Measurements from ENCODE around the gene ZBTB14. TPM values are rescaled to one million over a fixed set of nuclear protein-coding genes. Genes with fewer than 3 reads are reported as not detected.

Gene ZBTB14
- total RNA-seq, 1 experiment from 2014 or later = 8.2 TPM

- no peak overlapping the region for H3K4me3 ChIP-seq (replicated peaks in 1 of 2; ENCODE audit: low read depth in 1 of 2, low read length in 2 of 2)
- no peak overlapping the region for H3K9ac ChIP-seq (ENCODE audit: low read length)
- intact Hi-C loops (cut with micrococcal nuclease) = no loop called here
- H3K4me2 ChIP-seq (ENCODE audit: low read length) = no peak overlapping the region
- RAD21 ChIA-PET (ENCODE audit: low non-redundant PET in 1 of 2, low total read pairs in 2 of 2, uncharacterized antibody in 2 of 2, unreplicated experiment in 2 of 2) = no interaction called here
- H3K9me2 ChIP-seq (ENCODE audit: insufficient read depth) = no peaks in the 10 kb centered on the region
- peaks cover 0 to 15% of the 10 kb centered on the region in 2 experiments; a peak in 2 of 4 replicates for H3K36me3 ChIP-seq (ENCODE audit: control insufficient read depth in 1 of 2, insufficient read depth in 2 of 2, low read length in 2 of 2)
- POLR2A ChIA-PET = no interaction called here
- no peaks in the 10 kb centered on the region for H4K20me1 ChIP-seq (ENCODE audit: insufficient read depth)
- BruUV-seq (replicated peaks) = no TSS peak
- no peak overlapping the region for H2AFZ ChIP-seq (ENCODE audit: low read depth, low read length, poor library complexity, severe bottlenecking)
- DNase-seq (ENCODE audit: low read depth, low spot score) = no peak
- H3K4me1 ChIP-seq (ENCODE audit: control insufficient read depth in 1 of 2, insufficient read depth in 2 of 2, low read length in 2 of 2) = no peaks in the 10 kb centered on the region
- H3K79me2 ChIP-seq (ENCODE audit: insufficient read depth, low read length) = no peaks in the 10 kb centered on the region
- H3K9me3 ChIP-seq (ENCODE audit: control insufficient read depth in 1 of 2, insufficient read depth in 1 of 2, low read depth in 1 of 2, low read length in 2 of 2) = no peaks in the 10 kb centered on the region
- TF ChIP-seq SRF (IDR thresholded peaks at IDR 0.05; ENCODE audit: low read depth) (no peak), SIN3A (IDR thresholded peaks at IDR 0.05; ENCODE audit: low read depth) (no peak), YY1 (IDR thresholded peaks at IDR 0.05; ENCODE audit: extremely low read depth, insufficient replicate concordance, low read depth, low read length) (no peak), CEBPB (IDR thresholded peaks at IDR 0.05; ENCODE audit: low read depth) (no peak), POLR2A (IDR thresholded peaks at IDR 0.05; ENCODE audit: borderline replicate concordance, extremely low read depth, insufficient read depth, insufficient read length) (no peak), FOSL1 (IDR thresholded peaks at IDR 0.05; ENCODE audit: low read depth) (no peak), EZH2 (IDR thresholded peaks at IDR 0.05) (no peak), ATF3 (IDR thresholded peaks at IDR 0.05) (no peak), POLR2AphosphoS5 (IDR thresholded peaks at IDR 0.05; ENCODE audit: low read depth, low read length) (no peak), ZFX (IDR thresholded peaks at IDR 0.05) (no peak), ZNF274 (IDR thresholded peaks at IDR 0.05; ENCODE audit: low read depth, low read length) (no peak)
- TF ChIP-seq, protein P1, sequence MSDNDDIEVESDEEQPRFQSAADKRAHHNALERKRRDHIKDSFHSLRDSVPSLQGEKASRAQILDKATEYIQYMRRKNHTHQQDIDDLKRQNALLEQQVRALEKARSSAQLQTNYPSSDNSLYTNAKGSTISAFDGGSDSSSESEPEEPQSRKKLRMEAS (IDR thresholded peaks at IDR 0.05) = no peak
- TF ChIP-seq, protein P2, sequence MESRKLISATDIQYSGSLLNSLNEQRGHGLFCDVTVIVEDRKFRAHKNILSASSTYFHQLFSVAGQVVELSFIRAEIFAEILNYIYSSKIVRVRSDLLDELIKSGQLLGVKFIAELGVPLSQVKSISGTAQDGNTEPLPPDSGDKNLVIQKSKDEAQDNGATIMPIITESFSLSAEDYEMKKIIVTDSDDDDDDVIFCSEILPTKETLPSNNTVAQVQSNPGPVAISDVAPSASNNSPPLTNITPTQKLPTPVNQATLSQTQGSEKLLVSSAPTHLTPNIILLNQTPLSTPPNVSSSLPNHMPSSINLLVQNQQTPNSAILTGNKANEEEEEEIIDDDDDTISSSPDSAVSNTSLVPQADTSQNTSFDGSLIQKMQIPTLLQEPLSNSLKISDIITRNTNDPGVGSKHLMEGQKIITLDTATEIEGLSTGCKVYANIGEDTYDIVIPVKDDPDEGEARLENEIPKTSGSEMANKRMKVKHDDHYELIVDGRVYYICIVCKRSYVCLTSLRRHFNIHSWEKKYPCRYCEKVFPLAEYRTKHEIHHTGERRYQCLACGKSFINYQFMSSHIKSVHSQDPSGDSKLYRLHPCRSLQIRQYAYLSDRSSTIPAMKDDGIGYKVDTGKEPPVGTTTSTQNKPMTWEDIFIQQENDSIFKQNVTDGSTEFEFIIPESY (IDR thresholded peaks at IDR 0.05; ENCODE audit: extremely low read depth, insufficient replicate concordance, low read length) = no peak
- TF ChIP-seq, protein P3, sequence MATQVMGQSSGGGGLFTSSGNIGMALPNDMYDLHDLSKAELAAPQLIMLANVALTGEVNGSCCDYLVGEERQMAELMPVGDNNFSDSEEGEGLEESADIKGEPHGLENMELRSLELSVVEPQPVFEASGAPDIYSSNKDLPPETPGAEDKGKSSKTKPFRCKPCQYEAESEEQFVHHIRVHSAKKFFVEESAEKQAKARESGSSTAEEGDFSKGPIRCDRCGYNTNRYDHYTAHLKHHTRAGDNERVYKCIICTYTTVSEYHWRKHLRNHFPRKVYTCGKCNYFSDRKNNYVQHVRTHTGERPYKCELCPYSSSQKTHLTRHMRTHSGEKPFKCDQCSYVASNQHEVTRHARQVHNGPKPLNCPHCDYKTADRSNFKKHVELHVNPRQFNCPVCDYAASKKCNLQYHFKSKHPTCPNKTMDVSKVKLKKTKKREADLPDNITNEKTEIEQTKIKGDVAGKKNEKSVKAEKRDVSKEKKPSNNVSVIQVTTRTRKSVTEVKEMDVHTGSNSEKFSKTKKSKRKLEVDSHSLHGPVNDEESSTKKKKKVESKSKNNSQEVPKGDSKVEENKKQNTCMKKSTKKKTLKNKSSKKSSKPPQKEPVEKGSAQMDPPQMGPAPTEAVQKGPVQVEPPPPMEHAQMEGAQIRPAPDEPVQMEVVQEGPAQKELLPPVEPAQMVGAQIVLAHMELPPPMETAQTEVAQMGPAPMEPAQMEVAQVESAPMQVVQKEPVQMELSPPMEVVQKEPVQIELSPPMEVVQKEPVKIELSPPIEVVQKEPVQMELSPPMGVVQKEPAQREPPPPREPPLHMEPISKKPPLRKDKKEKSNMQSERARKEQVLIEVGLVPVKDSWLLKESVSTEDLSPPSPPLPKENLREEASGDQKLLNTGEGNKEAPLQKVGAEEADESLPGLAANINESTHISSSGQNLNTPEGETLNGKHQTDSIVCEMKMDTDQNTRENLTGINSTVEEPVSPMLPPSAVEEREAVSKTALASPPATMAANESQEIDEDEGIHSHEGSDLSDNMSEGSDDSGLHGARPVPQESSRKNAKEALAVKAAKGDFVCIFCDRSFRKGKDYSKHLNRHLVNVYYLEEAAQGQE (IDR thresholded peaks at IDR 0.05; ENCODE audit: low read depth) = no peak
- no peak for ATAC-seq
- no peak overlapping the region for H3K27ac ChIP-seq (ENCODE audit: low read depth, low read length)
- no peaks in the 10 kb centered on the region for H3K27me3 ChIP-seq (ENCODE audit: insufficient read depth, low read length)
- CTCF ChIA-PET = no interaction called here
Observed at GRCh38 chr18:5287854-5288253, 7.7 kb downstream of the ZBTB14 start.
